GM19240 (cell line): Measurements from ENCODE around the gene OPTN.
"Not testable (repeated sequence)": the region's sequence is repeated elsewhere in the genome, so short reads cannot be mapped to it uniquely, and the experiment has no call there.

Source experiments
- DNase-seq: peaks from one replicate; pipeline ENCODE4 v3.0.0; 2011; ENCODE audit warnings: low spot score; ENCODE audit not compliant: insufficient read length

Gene OPTN

DNA sequence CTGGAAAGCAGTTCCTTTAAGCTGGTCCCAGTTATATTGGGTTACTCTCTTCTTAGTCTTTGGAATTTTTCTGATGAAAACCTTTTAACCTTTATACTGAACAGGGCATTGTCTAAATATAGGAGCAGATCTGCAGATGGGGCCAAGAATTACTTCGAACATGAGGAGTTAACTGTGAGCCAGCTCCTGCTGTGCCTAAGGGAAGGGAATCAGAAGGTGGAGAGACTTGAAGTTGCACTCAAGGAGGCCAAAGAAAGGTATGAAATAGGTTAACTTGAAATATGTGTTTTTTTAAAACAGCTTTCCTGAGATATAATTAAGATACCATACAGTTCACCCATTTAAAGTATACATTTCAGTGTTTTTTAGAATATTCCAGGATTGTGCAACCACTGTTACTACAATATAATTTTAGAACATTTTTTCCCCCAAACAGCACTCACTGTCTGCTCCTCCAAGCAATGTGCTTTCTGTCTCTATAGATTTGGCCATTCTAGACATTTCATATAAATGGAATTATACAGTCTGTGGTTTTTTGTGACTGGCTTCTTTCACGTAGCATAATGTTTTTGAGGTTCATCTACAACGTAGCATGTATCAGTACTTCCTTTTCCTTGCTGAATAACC is 18.9 kb downstream of the OPTN start:
- no peak for DNase-seq

DNA sequence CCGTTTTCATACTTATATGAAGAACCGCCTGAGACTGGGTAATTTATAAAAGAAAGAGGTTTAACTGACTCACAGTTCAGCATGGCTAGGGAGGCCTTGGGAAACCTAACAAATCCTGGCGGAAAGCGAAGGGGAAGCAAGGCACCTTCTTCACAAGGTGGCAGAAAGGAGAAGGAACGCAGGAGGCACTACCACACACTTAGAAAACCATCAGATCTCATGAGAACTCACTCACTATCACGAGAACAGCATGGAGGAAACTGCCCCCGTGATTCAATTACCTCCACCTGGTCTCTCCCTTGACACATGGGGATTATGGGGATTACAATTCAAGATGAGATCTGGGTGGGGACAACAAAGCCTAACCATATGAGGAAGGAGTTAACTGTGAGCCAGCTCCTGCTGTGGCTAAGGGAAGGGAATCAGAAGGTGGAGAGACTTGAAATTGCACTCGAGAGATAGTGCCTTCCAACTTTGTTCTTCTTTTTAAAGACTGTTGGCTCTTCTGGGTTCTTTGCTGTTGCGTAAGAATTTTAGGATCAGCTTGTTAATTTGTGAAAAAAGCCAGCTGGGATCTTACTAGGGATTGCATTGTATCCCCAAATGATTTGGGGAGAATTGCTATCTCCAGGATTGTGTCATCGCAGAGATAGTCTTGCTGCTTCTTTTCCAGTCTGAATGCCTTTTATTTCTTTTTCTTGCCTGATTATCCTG is 21.0 kb downstream of the OPTN start:
- DNase-seq: no peak

DNA sequence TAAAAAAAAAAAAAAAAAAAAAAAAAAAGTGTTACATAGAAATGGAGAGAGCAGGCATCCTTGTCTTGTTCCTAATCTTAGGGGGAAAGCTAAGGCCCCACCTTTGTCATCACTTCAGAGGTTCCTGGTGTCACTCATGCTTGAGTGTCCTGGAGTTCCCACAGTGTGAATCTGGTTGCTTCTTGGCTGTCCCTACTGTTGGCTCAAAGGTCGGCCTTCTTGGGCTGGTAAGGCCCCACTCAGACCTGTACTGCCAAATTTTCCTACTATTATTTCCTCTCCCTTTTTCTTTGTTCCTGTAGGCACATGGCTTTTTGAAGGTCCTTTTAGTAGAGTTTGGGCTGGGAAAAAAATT is 21.5 kb downstream of the OPTN start:
- no peak for DNase-seq

DNA sequence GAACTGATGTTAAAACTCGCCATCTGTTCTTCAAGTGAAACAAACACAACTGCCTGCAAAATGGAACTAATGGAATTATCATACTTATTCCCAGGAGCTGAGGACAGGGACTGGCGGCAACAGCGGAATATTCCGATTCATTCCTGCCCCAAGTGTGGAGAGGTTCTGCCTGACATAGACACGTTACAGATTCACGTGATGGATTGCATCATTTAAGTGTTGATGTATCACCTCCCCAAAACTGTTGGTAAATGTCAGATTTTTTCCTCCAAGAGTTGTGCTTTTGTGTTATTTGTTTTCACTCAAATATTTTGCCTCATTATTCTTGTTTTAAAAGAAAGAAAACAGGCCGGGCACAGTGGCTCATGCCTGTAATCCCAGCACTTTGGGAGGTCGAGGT is 36.7 kb downstream of the OPTN start:
- no peak for DNase-seq

DNA sequence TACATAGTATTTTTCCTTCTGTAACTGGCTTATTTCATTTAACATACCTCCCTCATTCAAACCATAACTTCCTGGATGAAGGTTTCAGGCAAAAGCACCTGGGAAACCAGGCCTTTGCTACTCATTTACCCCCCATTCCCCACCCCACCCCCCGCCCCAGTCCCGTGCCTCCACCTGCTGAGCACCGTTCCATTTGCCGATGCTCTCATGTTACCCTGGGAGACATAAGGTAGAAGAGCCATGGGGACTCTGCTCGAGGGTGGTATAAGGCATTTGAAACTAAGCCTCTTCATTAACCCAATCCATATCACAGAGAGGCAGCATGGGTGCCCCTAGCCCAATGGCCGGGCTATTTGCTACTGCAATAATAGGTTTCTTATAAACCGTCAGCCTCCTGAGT is 39.2 kb downstream of the OPTN start:
- no peak for DNase-seq

DNA sequence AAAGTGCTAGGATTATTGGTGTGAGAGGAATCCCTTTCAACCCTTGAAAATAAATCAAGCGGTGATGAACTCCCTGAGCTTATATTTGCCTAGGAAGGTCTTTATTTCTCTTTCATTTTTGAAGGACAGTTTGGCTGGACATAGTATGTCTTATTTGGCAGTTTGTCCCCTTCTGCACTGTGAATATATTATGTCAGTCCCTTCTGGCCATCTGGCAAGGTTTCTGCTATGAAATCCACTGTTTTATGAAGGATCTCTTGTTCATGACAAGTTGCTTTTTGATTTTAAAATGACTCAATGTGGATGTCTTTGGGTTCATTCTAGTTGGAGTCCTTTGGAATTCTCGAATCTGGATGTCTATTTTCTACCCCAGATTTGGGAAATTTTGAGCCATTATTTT is 39.7 kb downstream of the OPTN start:
- DNase-seq: no peak

DNA sequence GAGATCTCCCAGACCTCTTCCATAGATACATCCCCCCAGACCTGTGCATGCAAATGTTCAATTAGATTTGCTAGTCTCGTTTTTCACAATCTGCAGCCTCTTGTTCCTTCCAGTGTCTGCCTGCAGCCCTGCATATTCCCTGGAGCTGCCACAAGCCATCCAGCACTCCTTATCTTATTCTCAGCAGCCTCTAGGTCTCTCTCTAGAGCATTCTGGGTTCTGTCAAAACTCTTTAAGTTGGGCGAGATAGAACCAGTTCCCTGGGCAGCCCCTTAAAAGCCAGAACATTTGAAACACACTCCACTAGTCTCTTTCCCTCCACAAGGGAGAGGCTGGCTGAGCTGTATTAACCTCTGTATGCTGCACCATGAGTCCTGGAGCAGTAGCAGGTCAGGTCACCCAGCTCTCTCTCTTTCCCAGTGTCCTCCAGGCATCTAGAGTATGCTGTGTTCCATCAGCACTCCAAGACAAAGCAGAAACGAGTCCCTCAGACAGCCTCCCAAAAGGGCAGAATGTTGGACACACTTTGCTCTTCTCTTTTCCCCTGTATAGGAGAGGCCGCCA is 40.7 kb downstream of the OPTN start:
- no peak for DNase-seq

DNA sequence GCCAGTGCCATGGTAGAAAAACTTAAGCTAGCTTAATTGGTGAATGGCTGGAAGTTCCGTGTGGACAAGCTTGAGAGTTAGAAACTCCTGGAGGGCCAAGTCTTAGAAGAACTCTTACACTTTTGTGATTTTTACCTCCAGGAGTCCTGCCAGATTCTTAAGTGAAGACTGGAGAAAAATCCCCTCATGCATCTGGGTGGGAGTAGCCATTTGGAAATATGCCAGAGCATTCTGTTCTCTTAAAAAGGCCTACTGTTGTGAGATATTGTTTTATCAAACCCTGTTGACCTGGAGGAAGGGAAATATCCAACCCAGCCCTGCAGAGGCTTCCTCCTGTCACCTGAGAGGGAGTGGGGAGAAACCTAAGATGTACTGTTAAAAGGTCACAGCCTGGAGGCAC is 43.8 kb downstream of the OPTN start:
- DNase-seq: no peak

DNA sequence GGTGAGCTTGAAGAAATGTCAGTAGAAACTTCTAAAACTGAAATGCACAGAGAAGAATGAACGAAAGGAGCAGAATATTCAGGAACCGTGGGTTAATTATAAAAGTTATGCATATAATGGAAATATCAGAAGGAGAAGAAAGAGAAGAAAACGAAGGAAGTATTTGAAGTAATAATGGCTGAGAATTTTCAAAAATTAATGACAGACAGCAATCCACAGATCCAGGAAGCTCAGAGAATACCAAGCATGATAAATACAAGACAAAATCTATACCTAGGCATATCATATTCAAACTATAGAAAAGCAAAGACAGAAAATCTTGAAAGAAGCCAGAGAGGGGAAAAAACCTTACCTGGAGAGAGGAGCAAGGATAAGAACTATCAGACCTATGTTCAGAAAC is 44.9 kb downstream of the OPTN start:
- DNase-seq: no peak

DNA sequence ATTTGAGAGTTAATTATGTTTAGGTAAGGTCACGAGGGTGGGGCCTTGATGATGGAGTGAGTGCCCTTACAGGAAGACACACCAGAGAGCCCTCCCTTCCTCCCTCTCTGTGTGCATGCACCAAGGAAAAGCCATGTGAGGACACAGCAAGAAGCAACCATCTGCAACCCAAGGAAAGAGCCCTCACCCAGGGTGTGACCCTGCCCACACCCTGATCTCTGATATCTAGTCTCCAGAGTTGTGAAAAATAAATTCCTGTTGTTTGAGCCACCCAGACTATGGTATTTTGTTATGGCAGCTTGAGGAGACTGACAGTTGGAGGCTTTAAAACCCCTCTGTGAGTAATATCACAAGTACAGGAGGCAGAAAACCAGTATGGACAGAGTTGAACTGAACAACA is 46.4 kb downstream of the OPTN start:
- DNase-seq: no peak

DNA sequence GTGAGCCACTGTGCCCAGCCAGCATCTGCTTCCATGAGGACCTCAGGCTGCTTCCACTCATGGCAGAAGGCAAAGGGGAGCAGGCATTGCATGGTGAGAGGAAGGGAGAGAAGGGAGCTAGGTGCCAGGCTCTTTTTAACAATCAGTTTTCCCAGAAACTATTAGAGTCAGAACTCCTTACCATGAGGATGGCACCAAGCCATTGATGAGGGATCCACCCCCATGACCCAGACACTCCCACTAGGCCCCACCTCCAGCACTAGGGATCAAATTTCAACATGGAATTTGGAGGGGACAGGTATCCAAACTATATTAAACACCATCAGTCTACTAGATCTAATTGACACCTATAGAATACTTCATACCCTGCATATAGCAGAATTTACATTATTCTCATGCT is 47.2 kb downstream of the OPTN start:
- no peak for DNase-seq

DNA sequence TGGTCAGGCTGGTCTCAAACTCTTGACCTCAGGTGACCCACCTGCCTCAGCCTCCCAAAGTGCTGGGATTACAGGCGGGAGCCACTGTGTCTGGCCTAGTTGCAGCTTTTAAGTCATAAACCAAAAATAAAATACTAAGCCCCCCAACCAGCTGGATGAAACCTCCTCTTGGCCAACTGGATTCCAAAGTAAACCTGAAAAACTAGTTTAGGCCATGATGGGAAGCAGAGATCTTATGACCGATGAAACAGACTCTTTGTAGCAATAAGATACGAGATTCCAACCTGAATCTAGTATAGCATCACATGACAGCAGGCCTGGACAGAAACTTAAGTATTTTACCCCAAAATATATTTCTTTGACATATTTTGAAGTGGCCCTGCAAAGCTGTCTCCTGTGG is 52.3 kb downstream of the OPTN start:
- no peak for DNase-seq

DNA sequence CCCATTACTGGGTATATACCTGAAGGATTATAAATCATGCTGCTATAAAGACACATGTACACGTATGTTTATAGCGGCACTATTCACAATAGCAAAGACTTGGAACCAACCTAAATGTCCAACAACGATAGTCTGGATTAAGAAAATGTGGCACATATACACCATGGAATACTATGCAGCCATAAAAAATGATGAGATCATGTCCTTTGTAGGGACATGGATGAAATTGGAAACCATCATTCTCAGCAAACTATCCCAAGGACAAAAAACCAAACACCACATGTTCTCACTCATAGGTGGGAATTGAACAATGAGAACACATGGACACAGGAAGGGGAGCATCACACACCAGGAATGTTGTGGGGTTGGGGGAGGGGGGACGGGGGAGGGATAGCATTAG is 55.9 kb downstream of the OPTN start:
- DNase-seq: not testable (repeated sequence)

DNA sequence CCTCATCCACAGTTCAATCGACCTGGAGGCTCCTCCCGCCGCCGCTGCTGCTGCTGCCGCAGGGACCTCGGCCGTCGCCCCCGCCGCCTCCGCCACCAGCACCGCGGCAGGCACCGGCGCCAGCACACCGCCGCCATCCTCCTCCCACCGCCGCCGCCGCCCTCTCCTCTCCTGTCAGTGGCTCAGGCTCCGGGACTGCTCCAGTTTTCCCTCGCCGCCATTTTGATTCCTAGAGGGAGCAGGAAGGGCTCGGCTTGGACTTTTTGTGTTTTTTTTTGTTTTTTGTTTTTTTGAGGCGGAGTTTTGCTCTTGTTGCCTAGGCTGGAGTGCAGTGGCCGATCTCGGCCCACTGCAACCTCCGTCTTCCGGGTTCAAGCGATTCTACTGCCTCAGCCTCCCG is 58.4 kb downstream of the OPTN start:
- no peak for DNase-seq

DNA sequence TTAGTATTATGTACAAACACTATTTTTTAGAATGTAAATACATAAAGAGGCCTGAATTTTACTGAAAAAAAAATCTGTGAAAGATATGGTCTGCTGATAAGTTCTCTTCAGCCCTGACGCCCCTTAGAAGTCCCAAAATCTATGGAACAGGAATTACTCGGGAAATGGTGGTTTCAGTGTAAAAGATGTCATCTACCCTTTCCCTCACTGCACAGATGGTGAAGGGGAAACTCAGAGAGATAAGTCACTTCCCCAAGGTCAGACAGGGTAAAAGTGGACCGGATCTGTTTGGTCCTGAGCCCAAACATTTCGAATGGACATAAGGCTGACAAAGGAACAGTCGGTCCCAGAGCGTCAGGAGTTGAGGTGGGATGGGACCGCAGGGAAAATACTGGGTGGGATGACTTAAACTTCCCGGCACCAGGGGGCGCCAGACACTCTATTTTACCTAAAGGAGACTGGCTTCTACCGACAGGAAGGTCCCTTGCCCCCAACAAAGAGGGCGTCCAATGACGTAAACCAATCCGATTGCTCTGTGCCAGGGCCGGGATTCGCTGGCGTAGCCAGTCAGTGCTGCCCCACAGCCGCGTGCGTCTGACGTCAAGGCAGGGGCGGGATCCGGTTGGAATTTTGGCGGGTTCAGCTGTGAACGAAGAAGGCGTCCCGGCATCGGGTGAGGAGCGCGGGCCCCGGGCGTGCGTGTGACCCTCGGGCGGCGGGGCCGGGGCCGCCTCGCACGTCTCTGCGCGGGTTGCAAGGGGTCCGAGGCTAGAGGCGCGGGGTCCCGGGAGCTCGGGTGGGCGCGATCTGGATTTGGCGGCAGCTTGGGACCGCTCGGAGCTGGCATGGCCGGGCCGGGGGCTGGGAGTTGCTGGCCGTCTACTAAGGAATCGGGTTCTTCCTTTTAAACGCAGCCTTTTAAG is 61.2 kb downstream of the OPTN start, which contains the start of gene MCM10:
Gene MCM10, plus strand, starts transcription at position 625 of the 923 bp plus-strand sequence. CDS start 2,645 bp downstream, outside the sequence.
- DNase-seq: peak; percentile 99

DNA sequence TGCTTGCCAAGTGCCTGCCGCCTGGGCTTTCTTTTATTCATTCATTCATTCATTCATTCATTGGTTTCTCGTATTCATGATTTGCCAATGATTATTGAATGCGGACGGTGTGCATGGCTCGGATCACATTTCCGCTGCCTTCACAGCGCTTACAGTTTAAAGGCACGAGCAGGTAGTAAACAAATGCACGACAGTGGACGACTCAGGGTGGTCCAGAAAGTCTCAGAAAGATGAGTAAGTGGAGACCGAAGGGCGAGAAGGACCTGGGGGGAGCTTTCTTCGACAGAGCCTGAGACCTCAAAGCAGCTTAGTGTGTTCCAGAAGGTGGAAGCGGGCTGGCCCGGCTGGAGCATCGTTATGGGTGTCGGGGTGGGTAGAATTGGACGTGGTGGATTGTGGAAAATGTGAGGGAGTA is 61.9 kb downstream of the OPTN start:
- no peak for DNase-seq

DNA sequence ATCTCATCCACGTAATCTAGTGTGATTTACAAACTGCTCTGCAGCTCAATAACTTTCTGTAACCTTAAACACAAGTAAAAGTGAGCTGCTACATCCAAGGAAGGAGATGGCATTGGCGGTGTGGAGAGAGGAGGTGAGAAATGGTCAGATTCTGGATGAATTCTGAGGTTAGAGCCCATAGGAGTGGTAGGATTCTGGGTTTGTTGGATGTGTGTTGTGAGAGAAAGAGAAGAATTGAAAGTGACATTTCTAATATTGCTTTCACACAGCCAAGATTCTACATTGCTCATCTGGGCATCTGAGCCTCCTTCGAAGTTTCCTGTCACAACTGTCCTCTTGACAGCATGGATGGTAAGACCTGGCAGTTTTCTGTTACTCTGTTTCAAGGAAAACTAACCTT is 63.9 kb downstream of the OPTN start:
- DNase-seq: no peak

DNA sequence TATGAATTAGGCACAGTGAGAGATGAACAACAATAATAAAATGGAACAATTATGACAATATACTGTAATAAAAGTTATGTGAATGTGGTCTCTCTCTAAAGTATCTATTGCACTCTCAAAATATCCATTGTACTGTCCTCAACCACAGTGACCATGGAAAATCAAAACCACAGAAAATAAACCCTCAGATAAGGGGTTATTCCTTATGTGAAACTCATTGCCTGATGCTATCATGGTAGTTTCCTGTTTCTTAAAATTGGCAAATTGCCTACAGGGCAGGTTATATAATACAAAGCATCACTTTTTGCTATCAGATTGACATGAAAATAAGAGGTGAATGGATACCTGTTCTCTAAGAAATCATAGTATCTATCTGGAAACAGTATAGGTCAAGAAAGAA is 65.2 kb downstream of the OPTN start:
- DNase-seq: no peak

DNA sequence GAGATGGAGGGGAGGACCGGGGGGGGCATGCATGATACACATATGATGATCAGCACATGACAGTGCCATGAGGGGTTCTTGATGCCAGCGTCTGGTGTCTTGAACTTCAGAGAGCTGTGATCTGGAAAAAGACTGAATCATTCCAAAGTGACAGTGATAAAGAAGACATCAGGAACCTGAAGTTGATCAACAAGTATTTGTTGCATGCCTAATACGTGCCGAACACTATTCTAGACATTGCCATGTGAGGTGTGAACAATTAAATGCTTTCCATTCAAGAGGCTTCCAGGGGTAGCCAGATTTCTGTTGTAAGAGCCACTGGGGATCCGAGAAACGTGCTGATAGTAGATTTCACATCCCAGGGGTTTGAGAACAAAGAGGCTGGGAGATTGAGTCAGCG is 67.6 kb downstream of the OPTN start:
- DNase-seq: no peak

DNA sequence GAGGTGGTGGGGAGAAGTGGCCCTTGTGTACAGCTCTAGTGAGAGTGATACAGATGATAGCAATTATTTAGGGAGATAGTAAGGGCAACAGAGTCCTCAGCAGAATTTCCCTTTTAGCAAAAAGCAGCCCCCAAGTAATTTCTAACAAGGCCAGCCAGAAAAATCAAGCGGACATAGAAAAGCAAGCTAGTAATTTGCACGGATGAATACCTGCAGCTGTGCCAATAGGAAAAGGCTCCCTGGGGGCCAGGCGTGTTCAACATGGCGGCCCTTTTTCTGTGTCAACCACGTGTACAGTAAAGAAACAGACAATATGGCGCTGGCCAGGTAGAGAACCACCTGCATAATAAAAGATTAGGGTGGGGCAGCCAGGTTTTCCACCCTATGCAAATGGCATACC is 68.8 kb downstream of the OPTN start:
- no peak for DNase-seq

DNA sequence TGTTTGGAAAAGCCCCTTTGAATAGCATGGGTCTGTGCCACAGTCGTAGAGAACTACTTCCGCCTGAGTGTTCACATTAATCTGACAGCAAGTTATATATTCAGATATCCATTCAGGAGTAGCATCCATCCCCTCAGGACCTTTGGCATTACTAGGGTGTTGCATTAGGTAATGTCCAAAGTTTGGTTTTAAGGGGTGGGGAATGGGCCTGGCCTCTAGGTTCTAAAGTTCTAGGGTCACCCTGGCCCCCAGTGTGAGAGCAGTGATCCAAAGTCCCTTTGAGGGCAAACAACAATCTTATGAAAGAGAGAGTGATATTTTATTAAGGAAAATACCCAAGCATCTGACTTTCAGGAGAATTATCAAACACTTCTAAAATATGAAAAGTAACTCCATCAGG is 73.7 kb downstream of the OPTN start:
- no peak for DNase-seq

DNA sequence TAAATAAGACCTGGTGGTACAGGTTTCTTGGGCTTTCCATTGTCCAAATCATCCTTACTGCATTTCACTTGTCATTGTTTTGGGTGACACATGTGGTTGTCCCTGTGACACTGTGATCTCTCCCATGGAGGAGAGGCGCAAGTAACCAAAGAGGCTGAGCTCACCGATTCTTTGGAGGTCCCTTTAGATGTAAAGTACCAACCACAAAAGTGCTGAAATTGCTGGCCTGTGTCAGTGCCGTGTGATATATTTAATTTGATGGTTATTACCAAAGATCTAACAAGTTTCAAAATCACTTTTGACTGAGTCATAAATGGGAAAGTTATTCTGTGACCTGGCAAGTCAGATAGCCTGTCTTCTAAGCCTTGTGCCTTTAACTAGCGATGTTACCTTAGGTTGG is 80.8 kb downstream of the OPTN start:
- DNase-seq: no peak
